HG03039 (cell line): Measurements from ENCODE around the gene CEMIP.

Experiments
- ATAC-seq: cut with Tn5 transposase; IDR thresholded peaks from one replicate; pipeline ENCODE4 v1.9.1; 2021; ENCODE audit warnings: mild to moderate bottlenecking, moderate library complexity; ENCODE audit not compliant: unreplicated experiment

The CEMIP gene

DNA sequence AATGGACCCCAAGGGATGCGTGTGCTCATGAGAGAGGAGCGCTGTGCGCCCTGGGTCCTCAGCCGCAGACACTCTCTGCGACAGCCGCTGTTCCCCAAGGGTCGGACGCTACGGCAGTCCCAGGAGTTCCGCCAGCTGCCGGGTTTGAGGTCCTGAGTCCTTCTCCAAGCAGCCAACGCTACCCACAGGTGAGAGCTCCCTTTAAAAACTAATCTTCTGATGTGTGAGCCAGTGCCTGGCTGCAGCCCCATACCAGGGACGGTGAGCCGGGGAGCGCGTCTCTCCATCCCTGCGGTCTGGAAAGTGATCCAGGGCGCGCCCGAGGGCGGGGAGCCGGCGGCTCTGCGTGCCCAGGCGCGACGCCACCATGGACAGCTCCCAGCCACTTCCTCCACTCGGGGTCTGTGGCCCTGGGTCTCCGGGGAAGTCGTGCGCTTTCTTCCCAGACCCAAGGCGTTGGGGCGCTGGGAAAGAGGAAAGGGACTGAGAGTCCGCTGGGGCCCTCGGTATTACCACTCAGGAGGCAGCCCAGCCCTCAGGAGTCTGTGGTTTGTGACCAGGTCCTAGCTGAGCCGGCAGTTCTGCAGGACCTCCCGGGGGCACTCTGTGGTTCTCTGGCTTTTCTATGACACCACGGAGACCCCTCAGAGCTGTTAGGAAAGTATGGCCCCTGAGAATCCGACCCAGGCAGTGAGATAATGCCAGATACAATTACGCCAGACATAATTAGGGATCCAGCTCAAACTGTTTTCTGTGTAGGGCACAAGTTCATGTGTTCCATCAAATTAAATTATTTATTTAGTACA, 1.4 kb downstream of the CEMIP start:
- no peak for ATAC-seq

DNA sequence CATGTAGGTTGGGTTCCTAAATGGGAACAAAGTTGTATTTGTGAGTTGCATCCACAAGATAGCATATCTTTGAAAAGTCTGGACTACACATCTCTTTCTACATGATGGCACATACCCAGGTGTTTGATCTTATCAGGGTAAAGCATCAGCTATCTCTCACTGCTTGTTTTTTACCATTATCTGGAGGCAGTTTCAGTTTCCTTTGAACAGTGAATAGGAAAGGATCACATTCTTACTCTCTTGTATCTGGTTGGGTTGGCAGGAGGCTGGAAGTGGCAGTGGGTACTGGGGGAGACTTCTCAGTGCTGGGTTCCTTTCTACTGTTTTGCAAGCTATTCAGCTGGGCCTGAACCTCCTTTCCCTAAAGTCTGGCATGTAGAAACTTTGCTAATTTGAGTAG, 4.1 kb downstream of the CEMIP start:
- no peak for ATAC-seq

DNA sequence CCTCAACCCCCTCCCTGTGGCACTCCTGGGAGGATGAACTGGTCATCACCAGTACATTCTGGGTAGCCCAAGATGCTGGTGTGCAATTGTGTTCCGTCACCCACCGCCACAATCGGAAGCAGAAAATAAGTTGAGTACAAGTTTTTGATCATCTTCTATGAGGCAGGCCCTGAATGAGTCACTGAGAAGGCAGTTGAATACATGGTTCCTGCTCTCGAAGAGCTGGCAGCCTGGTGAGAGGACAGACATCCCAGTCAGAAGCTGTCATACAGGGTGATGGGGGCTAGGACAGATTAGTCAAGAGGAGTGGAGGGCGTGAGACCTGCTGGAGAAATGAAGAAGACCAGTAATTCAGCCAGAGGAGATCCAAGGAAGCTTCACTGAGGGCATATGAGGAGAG, 6.2 kb downstream of the CEMIP start:
- no peak for ATAC-seq

DNA sequence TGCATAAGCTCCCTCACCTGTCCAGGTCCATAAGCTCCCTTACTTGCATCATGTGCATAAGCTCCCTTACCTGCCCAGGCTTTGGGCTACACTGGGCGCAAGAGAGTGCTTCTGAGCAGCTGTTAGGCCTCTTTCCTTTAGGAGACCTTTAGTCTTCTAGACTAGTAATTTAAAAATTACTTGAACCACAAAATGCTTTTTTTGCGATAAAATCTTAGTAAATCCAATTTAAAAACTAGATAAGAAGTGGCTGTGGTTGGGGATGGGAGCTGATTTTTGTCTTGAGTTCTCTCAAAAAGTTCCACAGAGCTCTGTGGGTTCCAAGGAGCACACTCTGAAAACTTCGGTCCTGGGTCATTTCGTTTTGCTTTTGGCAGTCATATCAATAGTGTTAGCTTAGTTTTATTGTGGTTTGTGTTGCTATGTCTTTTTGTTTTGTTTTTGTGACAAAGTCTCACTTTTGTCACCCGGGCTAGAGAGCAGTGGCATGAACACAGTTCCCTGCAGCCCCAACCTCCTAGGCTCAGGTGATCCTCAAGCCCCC, 6.7 kb downstream of the CEMIP start:
- no peak for ATAC-seq

DNA sequence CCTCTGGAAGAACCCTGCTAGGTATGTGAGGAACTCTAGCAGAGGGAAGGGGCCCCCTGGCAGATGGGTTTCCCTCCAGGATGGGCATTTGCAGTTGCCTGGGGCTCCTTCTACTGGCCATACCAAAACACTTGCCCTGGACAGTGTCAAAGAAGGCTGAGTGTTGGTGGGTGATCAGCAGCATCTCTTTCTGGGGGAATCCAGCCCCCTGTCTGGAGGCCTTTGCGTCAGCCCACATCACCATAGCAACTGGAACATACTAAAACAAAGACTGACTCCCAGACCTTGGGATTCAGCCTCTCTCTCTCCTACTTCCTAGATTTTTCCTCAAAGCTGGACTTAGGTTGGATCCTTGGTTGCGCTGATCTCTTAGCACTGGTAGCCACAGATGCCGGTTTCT, 8.1 kb downstream of the CEMIP start:
- ATAC-seq: no peak

DNA sequence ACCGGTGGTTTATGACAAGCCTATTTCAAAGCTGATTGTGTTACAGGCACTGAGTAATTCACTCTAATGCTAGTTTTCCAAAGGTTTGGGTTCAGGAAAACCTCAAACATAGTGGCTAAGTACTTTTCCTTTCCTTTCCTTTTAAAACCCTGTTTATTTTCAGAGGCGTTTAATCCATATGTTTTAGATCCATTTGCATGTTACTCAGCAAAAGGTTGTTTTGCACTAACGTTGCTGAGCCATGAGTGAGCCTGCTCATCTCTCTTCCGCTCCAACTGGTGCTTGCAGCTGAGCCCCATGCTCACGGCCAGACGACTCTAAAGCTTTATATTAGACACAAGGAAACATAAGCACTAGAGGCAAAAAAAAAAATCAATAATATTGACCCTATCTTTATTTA, 9.4 kb downstream of the CEMIP start:
- no peak for ATAC-seq

DNA sequence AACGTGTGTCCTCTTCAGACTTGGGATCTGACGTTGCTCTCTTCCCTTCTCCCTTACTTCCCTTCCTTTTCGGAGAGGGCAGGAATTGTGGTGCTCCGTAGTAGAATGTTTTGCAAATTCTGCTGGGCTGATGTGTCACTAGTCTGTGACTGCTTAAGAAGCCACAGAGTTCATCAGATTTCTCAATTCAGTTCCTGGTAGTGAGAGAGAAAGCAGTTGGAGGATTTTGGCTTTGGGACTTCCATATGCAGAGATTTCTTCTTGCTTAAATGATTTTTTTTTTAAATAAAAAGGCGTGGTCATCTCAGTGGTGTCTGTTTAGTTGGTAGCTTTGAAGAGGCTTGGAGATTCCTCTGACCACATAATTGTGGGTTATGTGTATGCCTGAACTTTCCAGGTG, 10.1 kb downstream of the CEMIP start:
- ATAC-seq: no peak

DNA sequence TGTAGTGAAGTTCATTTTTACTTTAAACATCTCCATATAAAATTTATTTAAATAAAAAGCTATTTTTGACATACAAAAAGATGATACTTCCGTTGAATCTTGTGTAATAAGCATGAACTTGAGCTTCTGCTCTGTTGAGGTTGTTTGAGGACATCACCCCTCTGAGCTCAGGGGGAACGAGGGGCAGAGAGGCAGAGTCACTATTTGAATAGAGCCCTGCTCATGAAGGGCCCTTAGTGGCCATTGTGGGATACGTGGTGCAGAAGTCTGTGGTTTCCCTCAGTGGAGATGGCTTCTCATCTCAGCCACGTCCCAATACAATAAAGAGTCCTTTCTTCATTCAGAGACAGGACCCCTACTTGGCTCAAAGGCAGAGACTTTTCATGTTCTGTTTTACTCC, 10.6 kb downstream of the CEMIP start:
- ATAC-seq: no peak

DNA sequence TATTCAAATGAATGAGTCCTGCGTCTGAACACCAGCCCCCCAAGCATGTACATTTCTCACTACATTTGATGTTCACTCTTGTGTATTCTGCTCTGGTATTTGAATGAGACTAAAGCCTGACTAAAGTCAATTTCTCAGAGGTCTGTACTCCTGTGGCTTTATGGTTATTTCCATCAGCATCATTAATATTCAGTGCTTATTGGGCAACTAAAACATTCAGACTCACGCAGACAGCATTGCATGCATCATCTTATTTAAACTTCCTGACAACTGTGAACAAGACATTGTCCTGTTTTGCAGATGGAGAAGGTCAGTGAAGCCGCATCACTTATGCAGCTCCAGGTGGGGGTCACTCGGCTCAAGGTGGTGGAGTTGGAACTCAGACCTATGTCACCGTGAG, 11.1 kb downstream of the CEMIP start:
- no peak for ATAC-seq

DNA sequence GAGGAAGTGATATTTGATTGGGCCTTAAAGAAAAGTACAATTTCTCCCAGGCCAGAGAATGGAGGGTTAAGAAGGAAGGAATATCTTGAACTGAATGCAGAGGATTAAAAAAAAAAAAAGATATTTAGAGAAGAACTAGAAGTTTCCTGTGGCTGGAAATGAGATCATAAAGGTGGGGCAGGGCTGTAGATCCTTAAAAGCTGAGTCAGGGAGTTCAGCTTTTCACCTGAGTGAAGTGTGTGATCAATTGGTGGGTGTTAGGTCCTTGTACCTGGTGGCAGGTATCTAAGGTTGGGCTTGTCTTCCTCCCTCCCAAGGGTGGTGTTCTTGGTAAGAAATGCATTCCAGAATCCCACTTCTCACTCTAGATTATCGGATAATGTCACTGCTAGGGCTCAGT, 11.8 kb downstream of the CEMIP start:
- no peak for ATAC-seq

DNA sequence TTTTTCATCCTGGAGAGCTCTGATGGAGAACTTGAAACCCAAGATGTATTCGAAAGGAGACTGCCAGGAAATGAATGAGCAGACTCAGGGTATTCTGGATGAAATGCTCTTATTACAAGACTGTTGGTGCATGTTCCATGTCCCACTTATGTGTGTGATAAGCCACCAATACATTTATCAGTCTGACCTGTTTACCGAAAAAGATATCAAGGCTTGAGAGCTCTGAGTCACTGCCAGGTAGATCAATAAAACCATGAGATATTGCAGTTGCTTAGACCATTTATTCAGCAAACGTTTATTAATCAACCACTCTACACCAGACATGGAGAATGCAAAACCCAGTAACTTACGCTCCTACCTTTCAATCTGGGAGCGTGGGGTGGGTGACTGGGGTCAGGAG, 17.2 kb downstream of the CEMIP start:
- ATAC-seq: no peak

DNA sequence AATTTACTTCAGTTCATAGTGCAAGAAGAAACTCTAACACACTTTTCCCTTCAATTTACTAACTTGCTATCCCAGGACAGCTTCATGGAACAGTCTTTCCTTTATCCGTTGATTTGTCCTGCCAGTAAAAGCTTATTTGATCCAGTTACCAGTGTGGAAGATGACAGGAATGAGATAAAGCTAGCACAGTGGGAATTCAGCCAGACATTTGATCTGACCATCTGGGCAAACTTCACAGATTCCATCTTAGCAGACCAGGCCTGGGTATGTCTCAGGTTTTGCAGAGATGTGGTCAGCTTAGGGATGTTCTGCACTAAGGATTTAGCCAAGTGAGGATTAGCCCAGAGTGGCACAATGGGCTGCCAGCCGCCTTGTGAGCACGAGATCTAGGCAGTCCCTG, 19.7 kb downstream of the CEMIP start:
- ATAC-seq: no peak

DNA sequence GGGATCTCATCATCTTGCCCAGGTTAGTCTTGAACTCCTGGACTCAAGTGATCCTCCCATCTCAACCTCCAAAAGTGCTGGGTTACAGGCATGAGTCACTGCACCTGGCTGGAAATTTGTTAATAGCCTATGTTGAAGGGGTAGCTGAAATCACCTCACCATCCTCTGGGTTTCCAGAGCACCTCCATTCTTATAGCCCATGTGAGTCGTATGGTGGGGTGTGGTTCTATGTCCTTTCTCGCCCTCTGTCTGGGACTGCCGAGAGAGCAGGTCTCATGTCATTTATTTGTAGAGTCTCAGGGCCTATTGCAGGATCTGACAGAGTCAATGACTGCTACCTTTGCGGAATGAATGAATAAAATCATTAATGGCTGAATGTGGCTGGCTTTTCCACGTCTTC, 20.9 kb downstream of the CEMIP start:
- ATAC-seq: no peak

DNA sequence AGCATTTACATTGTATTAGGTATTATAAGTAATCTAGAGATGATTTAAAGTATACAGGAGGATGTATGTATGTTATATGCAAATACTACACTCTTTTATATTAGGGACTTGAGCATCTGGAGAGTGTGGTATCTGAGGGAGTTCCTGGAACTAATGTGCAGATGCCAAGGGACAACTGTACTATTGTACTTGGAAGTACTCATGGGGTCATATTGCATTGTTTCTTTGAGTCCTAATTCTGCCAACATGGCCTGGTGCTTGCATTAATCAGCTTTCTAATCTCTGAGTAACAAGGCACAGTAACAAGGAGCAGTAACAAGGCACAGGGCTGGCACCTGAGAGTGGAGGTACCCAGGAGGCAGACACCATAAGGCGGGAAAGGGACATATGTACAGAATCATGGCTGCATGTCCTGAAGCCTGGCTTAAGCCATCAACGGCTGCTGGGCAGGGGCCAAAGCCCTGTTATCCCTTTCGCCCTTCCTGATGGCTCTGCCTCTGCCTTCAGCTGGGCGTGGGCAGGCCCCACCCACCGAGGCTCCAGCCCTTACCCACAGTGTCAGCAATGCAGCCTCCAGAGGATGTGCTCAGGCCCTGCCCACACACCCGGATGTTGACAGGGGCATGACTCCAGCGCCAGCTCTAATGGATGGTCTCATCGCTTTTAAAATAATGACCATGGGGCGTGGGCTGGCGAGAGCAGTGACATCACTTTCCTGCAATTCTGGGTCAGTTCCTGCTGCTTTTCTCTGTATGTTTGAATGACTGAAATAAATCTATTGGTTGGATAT, 22.9 kb downstream of the CEMIP start:
- ATAC-seq: no peak

DNA sequence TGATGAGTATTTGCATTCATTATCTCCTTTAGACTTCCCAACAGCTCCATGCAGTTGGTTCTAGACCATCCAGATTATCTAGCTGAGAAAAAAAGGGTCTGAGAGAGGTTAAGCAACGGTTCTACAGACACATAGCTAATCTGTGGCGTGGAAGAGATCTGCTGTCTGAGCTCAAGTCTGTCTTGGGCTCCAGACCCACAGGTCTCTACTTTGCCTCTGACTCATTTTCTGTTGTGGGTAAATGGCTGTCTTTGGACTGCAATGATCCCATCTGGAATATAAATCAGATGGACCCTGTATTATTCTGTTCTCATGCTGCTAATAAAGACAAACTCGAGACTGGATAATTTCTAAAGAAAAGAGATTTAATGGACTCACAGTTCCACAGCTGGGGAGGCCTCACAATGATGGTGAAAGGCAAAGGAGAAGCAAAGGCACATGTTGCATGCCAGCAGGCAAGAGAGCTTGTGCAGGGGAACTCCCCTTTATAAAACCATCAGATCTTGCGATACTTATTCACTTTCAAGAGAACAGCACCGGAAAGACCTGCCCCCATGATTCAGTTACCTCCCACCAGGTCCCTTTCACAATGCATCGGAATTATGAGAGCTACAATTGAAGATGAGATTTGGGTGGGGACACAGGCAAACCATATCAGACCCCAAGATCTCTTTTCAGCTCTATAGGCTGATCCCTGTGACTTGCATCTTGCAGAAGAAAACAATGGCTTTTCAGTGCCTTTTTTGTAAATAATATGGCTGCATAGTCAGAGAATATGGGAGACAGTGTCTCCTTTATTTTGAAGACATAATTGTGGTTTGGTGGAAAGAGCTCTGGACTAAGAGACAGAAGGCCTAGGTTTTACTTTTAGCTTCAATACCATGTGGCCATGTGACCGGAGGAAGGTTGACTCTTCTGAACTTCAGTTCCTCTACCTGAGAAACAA, 24.7 kb downstream of the CEMIP start:
- no peak for ATAC-seq

DNA sequence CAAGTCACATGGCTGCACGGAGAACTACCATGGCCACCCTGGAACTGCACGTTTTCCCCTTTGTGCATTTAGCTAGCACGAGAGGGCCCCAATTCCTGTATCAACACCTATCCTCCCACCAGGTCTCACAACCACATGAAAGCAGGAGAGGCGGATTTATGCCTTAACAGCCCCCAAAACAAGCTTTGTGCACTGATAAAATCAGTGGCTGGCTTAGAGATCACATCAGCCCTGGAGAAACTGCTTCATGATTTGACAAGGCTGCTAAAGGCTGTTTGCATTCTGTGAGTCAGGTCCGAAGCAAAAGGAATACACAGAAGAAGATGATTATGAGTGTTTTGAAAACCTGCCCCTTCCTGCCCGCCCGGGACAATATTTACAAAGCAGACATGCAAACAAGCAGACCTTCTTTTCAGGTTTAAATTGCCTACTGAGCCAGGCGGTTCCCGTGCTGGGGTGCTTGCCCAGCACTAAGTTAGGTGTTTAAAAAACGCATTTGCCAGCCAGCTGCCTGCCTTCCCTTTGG, 25.9 kb downstream of the CEMIP start:
- ATAC-seq: no peak

DNA sequence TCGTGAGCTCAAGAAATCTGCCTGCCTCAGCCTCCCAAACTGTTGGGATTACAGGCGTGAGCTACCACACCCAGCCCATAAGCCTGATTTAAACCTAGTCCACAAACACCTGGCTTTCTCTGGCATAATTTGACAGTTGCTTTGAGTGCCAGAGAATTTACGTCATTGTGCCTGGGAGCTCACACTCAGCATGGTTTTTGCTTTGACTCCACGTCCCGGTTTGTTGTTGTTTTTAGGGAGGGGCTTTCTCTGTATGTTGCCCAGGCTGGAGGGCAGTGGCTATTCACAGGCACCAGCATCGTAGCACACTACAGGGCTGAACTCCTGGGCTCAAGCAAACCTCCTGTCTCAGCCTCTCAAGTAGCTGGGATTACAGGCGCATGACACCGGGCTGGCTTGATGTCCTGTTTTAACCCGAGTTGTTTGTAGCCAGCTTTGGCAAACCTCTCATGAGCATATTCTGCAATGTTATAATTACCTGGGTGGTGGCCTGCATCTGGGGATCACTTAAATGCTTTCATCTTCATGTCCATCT, 32.7 kb downstream of the CEMIP start:
- ATAC-seq: no peak

DNA sequence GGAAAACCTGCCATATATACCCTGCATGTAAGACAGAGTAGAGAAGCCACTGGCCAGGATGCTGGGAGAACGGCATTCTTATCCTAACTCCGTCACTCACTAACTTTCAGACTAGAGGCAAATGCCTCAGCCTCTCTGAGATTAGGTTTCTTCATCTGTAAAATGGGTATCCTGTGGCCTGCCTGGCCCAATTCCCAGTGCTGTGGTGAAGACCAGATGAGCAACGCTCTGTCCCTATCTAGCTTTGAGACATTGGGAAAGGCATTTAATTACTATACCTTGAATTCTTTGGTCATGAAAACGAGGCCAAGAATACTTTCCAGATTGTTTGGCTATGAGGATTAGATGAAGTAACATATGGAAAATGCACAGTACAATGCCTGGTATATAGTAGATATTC, 35.9 kb downstream of the CEMIP start:
- ATAC-seq: no peak

DNA sequence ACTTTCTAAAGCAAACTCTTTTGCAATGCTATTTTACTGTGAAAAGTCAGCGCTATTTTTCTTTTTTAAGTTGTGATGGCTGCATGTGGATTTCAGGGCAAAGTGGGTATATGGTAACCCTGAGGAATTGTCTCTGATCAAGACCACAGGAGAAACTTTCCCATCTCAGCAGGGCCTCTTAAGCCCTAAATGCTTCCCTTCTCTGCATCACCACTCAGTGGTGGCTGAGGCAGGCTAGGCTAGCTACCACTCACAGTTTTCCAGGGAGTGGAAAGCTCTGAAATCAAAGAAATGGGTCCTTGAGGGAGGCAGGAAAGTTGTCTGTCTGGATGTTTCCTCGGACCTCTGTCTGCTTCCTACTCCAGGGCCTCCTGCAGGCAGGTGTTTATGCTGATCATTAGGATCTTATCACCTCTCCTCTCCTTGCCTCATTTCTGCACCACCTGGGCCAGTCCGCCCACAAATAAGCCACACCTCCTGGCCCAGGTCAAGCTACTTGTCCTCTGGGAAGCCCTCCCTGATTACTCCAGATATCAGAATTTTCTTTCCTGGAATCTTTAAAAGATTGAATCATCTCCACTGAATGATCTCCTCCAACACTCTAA, 37.0 kb downstream of the CEMIP start:
- no peak for ATAC-seq

DNA sequence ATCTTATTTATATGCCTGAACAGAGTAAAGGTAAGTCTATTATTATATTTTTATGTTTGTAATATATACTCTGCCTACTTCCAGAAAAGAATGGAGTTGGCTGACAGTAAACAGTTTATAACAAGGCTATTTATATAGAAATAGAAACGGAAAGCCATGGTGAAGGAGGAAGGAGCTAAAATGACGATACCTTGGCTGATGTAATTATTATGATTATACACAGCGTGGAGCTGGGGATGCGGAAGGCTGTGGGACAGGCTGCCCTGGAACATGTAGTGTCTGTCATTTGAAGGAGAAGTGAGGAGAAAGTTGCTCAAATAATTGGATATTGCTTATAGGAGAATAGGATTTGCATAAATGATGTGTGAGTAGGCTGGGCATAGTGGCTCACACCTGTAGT, 37.8 kb downstream of the CEMIP start:
- ATAC-seq: no peak
